Right lobe of liver (tissue), 4 donors: ENCODE data around the gene SCAPER.
A peak's percentile ranks its signal among the peaks of the same experiment; 100 is the strongest.

ENCODE experiments used
- CTCF ChIP-seq, 4 donors: fragments of 200-600 bp in 3 of 4; fragments of 450-650 bp in 1 of 4; IDR thresholded peaks; one replicate each; pipeline versions ENCODE4 v1.5.1 to v1.8.0; 2016 to 2022; ENCODE audit warnings: antibody characterized with exemption in 4 of 4, mild to moderate bottlenecking in 2 of 4
- POLR2A ChIP-seq: fragments of 450-650 bp; IDR thresholded peaks from one replicate; pipeline ENCODE4 v1.6.1; 2017; ENCODE audit warnings: antibody characterized with exemption, mild to moderate bottlenecking
- donor health status: DM: no; HTN: no; CAD: no.
- donor health status: DM: no; HTN: no; CAD: no.
- donor health status: DM: no; HTN: yes; CAD: no.

DNA sequence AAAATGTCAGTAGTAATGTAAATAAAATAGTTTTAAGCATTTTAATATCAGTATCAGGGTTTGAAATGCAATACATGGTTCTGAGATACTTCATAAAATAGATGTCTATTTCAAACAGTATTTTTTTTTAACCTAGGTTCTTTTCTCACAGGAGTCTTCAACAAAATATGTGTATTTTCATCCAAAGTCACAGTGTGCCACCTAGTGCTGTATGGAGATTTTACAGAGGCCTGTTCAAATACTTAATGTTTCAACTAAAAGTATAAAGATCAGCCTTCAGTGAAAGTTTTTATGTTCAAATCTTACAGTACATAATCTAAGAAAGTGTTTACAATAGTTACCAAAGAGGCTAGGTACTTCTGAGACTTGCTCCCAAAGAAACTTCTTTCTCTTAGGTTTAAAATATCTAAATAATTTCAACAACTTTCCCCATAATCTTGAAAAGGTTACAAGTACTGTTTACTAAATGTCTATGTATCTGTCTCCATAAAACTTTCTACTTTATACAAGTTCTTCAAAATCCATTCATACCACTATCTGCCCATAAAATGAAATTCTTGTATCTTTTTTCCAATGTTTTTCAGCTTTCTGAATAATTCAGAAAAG lies 38.3 kb downstream of the SCAPER start:
- peak; percentile 31 to 56 (median 48) for TF ChIP-seq CTCF (IDR thresholded peaks at IDR 0.05)
- no peak for TF ChIP-seq POLR2A
